Suprapubic skin (tissue), 4 donors: ENCODE data around the gene TBC1D22A. TPM values are rescaled to one million over a fixed set of nuclear protein-coding genes. Genes with fewer than 3 reads are reported as not detected.

Source experiments
- DNase-seq, 2 donors: peaks; one replicate each; pipeline ENCODE4 v3.0.0-alpha.2; 2019; ENCODE audit warnings: low spot score in 2 of 2
- H3K27ac ChIP-seq: fragments of 200-600 bp; sonication (generic); one replicate; pipeline ENCODE4 v1.5.1; 2019
- H3K27me3 ChIP-seq: fragments of 200-600 bp; sonication (generic); one replicate; pipeline ENCODE4 v1.5.1; 2019
- H3K36me3 ChIP-seq: fragments of 200-600 bp; sonication (generic); one replicate; pipeline ENCODE4 v1.5.1; 2019
- H3K4me1 ChIP-seq: fragments of 200-600 bp; sonication (generic); one replicate; pipeline ENCODE4 v1.5.1; 2019
- H3K4me3 ChIP-seq: fragments of 200-600 bp; sonication (generic); one replicate; pipeline ENCODE4 v1.5.1; 2019; ENCODE audit warnings: mild to moderate bottlenecking
- H3K9me3 ChIP-seq: fragments of 200-600 bp; sonication (generic); one replicate; pipeline ENCODE4 v1.5.1; 2019
- CTCF ChIP-seq, 2 donors: fragments of 200-600 bp in 1 of 2; fragments of 450-650 bp in 1 of 2; sonication (generic) in 1 of 2; IDR thresholded peaks; one replicate each; pipeline ENCODE4 v1.5.1; 2016 to 2019; ENCODE audit warnings: antibody characterized with exemption in 2 of 2, mild to moderate bottlenecking in 1 of 2, moderate library complexity in 1 of 2
- EP300 ChIP-seq: sonication (generic); formaldehyde crosslinking; IDR thresholded peaks from one replicate; pipeline ENCODE4 v1.6.1; 2017; ENCODE audit warnings: antibody characterized with exemption
- POLR2A ChIP-seq, 2 donors: fragments of 450-650 bp; IDR thresholded peaks; one replicate each; pipeline ENCODE4 v1.6.1; 2017; ENCODE audit warnings: antibody characterized with exemption in 2 of 2, mild to moderate bottlenecking in 2 of 2, moderate library complexity in 2 of 2
- POLR2AphosphoS5 ChIP-seq, 3 donors: sonication (generic); formaldehyde crosslinking; IDR thresholded peaks; one replicate each; pipeline ENCODE4 v1.6.1; 2017; ENCODE audit warnings: antibody characterized with exemption in 3 of 3
- WGBS: methylation state at CpG from one replicate; pipeline ENCODE4 v1.1.5; 2018; 5-methylcytosine and 5-hydroxymethylcytosine counted together
- total RNA-seq, 4 donors: library from RNA; depleted of rRNA; stranded (reverse); fragments of >200 nt; gene quantifications; one replicate each; pipeline ENCODE4 v1.1.0, GENCODE V29; 2016

TBC1D22A gene
- total RNA-seq, 4 donors from 2014 or later: 24.8 to 43.2 (median 35.4) TPM

- 95% methylated on average over 11 of the region's 11 CpGs for WGBS
Observed at GRCh38 chr22:47158457-47158856, 396.0 kb downstream of the TBC1D22A start.

DNA sequence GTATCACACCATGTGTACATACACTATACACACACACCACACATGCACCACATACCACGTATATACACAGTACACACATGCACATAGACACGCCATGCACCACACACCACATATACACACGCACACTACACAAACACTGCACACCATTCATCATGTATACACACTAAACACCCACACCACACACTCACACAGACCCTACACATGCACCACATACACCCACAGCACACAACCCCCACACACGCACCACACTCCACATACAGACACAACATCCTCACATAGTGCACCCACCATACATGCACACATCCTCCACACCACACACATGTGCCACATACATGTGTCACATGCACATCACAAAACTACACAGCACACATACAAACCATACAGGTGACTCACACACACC is 397.1 kb downstream of the TBC1D22A start:
- 96% methylated on average over 4 of the region's 4 CpGs for WGBS
- Histone ChIP-seq H3K4me1 (peaks cover 6% of the 10 kb centered on the region), H3K9me3 (no peaks in the 10 kb centered on the region), H3K27ac (no peak overlapping the region), H3K36me3 (peaks cover 8% of the 10 kb centered on the region), H3K4me3 (no peak overlapping the region), H3K27me3 (no peaks in the 10 kb centered on the region)
- no peak for TF ChIP-seq CTCF (IDR thresholded peaks at IDR 0.05)
- TF ChIP-seq POLR2AphosphoS5 (IDR thresholded peaks at IDR 0.05): no peak
- TF ChIP-seq POLR2A (IDR thresholded peaks at IDR 0.05): no peak
- DNase-seq: peak in 1 of 2 donors; percentile 13

More at GRCh38 chr22:47158457-47158856, 396.0 kb downstream of the TBC1D22A start:
- Histone ChIP-seq H3K9me3 (no peaks in the 10 kb centered on the region), H3K4me3 (no peak overlapping the region), H3K27ac (no peak overlapping the region), H3K4me1 (peaks cover 12% of the 10 kb centered on the region), H3K27me3 (no peaks in the 10 kb centered on the region), H3K36me3 (peaks cover 8% of the 10 kb centered on the region)
- TF ChIP-seq EP300 (no peak), POLR2A (IDR thresholded peaks at IDR 0.05) (no peak), POLR2AphosphoS5 (IDR thresholded peaks at IDR 0.05) (no peak), CTCF (IDR thresholded peaks at IDR 0.05) (no peak)
- no peak for DNase-seq

GRCh38 chr22:47160141-47160541 is 397.7 kb downstream of the TBC1D22A start:
- H3K27me3 ChIP-seq: no peaks in the 10 kb centered on the region
- no peak overlapping the region for H3K27ac ChIP-seq
- H3K9me3 ChIP-seq: no peaks in the 10 kb centered on the region
- DNase-seq: peak in 1 of 2 donors; percentile 57
- H3K36me3 ChIP-seq: peaks cover 12% of the 10 kb centered on the region
- TF ChIP-seq POLR2A (IDR thresholded peaks at IDR 0.05) (no peak), CTCF (IDR thresholded peaks at IDR 0.05) (no peak), POLR2AphosphoS5 (IDR thresholded peaks at IDR 0.05) (no peak), EP300 (no peak)
- 90% methylated on average over 7 of the region's 18 CpGs for WGBS
- H3K4me3 ChIP-seq: no peak overlapping the region
- peaks cover under 1% of the 10 kb centered on the region for H3K4me1 ChIP-seq

DNA sequence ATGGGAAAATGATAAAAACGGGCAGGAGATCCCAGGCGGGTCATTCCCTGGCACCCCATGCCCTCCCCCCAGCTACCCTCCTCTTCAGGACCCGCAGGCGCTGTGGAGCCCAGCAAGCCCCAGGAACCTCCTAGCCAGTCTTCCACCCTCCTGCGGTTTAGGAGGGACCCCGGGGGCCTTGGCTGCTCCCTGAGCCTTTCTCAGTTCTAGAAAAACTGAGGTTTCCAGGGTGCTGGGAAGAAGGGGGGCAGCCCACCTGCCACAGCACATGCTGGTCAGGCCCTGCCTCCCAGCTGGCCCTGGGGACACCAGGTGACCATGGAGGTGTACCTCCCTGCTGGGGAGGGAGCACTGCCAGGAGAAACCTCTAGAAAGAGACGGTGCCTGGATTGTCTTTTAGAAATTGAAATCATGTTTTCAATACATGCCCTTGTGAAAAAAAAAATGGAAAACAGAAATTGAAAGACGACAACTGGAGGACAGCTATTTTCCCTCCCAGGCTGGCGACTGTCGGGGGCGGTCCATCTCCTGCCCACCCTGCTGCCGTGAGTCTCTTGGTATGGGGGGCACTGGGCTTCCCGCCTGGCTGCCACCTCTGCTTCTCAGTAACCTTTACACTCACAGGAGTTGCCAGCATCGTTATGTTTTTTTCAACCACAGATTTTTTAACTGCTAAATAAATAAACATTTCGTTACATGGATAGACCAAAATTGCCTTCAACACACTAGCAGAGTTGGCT is 398.5 kb downstream of the TBC1D22A start:
- DNase-seq: peak; percentile 34 to 53
- no peaks in the 10 kb centered on the region for H3K4me1 ChIP-seq
- H3K27ac ChIP-seq: no peak overlapping the region
- 74% methylated on average over 15 of the region's 15 CpGs for WGBS
- H3K9me3 ChIP-seq: no peaks in the 10 kb centered on the region
- no peaks in the 10 kb centered on the region for H3K27me3 ChIP-seq
- no peak for TF ChIP-seq POLR2A (IDR thresholded peaks at IDR 0.05)
- TF ChIP-seq EP300: no peak
- no peak for TF ChIP-seq CTCF (IDR thresholded peaks at IDR 0.05)
- TF ChIP-seq POLR2AphosphoS5 (IDR thresholded peaks at IDR 0.05): no peak
- H3K36me3 ChIP-seq: peaks cover 13% of the 10 kb centered on the region
- H3K4me3 ChIP-seq: no peak overlapping the region

DNA sequence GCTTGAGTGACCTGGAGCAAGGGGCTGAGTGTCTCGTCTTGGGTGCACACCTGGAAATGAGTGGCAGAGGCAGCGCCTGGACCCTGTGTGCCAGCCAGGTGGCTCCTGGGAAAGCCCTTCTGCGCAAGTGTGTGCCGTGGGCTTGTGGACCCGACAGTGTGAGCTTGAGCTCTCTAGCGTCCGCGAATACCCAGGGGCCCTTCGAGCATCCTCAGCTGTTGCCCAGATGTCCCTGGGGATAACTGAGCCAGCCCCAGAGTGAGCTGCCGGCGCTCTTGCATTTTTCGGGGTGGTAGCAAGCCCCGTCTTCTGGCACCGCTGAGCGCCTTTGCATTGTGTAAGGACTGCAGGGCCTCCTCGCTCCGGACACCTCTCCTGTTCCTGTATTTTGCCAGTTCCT is 399.2 kb downstream of the TBC1D22A start:
- no peaks in the 10 kb centered on the region for H3K27me3 ChIP-seq
- no peak overlapping the region for H3K27ac ChIP-seq
- peak in 1 of 2 donors; percentile 58 for DNase-seq
- WGBS: 68% methylated on average over 8 of the region's 17 CpGs
- TF ChIP-seq CTCF (IDR thresholded peaks at IDR 0.05): no peak
- TF ChIP-seq POLR2AphosphoS5 (IDR thresholded peaks at IDR 0.05): no peak
- TF ChIP-seq EP300: no peak
- no peak for TF ChIP-seq POLR2A (IDR thresholded peaks at IDR 0.05)
- no peaks in the 10 kb centered on the region for H3K9me3 ChIP-seq
- no peak overlapping the region for H3K4me3 ChIP-seq
- no peaks in the 10 kb centered on the region for H3K4me1 ChIP-seq
- peaks cover 13% of the 10 kb centered on the region for H3K36me3 ChIP-seq
